ENCODE results near the gene GPS2.

Gene GPS2

GRCh38 chr17:7293159-7293558 is 22.0 kb downstream of the GPS2 start:
- no peak for TF ChIP-seq CTCF (IDR thresholded peaks at IDR 0.05; ENCODE audit: low read depth, low read length)
- H3K4me3 ChIP-seq (ENCODE audit: low read depth, low read length) = no peak overlapping the region

GRCh38 chr17:7292729-7293128 is 22.4 kb downstream of the GPS2 start:
- TF ChIP-seq CTCF (IDR thresholded peaks at IDR 0.05; ENCODE audit: low read depth, low read length) = no peak
- H3K4me3 ChIP-seq (ENCODE audit: low read depth, low read length) = no peak overlapping the region

GRCh38 chr17:7292194-7292593 is 23.0 kb downstream of the GPS2 start:
- no peak for TF ChIP-seq CTCF (IDR thresholded peaks at IDR 0.05; ENCODE audit: low read depth, low read length)
- H3K4me3 ChIP-seq (ENCODE audit: low read depth, low read length) = no peak overlapping the region

- H3K4me3 ChIP-seq (ENCODE audit: low read depth, low read length) = no peak overlapping the region
- no peak for TF ChIP-seq CTCF (IDR thresholded peaks at IDR 0.05; ENCODE audit: low read depth, low read length)
These were observed 24.5 kb downstream of the GPS2 start for GRCh38 chr17:7290685-7291084.

- H3K4me3 ChIP-seq (ENCODE audit: low read depth, low read length) = no peak overlapping the region
- TF ChIP-seq CTCF (IDR thresholded peaks at IDR 0.05; ENCODE audit: low read depth, low read length) = no peak
These were observed 25.0 kb downstream of the GPS2 start for GRCh38 chr17:7290166-7290565.

GRCh38 chr17:7289256-7290032 is 25.7 kb downstream of the GPS2 start:
- no peak for TF ChIP-seq CTCF (IDR thresholded peaks at IDR 0.05; ENCODE audit: low read depth, low read length)
- no peak overlapping the region for H3K4me3 ChIP-seq (ENCODE audit: low read depth, low read length)

GRCh38 chr17:7285679-7286078 is 29.5 kb downstream of the GPS2 start:
- no peak overlapping the region for H3K4me3 ChIP-seq (ENCODE audit: low read depth, low read length)
- TF ChIP-seq CTCF (IDR thresholded peaks at IDR 0.05; ENCODE audit: low read depth, low read length) = no peak
